Erythroblast (primary cell): ENCODE data around the gene PLB1.

ENCODE experiments used
- GATA1 ChIP-seq: IDR thresholded peaks from 2 replicates; pipeline ENCODE4 v1.6.1; 2011; ENCODE audit warnings: low read depth, mild to moderate bottlenecking, control low read depth, low read length, moderate library complexity
- POLR2A ChIP-seq: IDR thresholded peaks from 2 replicates; pipeline ENCODE4 v1.6.1; 2011; ENCODE audit warnings: mild to moderate bottlenecking, low read length

- TF ChIP-seq POLR2A (no peak), GATA1 (no peak)
Measured at GRCh38 chr2:28567061-28567471, 71.2 kb downstream of the PLB1 start.
